ENCODE data around the gene C17orf78.

The C17orf78 gene

GRCh38 chr17:37375706-37376105, at the start of gene C17orf78:
Gene C17orf78, plus strand, starts transcription at chr17:37375985. Its CDS starts 108 bp downstream, at chr17:37376093.
- ChIA-PET POLR2A (no interaction called here), CTCF (interaction anchor here (0.8 to 5.7 kb wide), 9 partner anchors 8 to 774 kb away, joined by 3 to 143 read pairs (median 5); partner anchors contain the start of gene MRM1)
- TF ChIP-seq, protein P1, sequence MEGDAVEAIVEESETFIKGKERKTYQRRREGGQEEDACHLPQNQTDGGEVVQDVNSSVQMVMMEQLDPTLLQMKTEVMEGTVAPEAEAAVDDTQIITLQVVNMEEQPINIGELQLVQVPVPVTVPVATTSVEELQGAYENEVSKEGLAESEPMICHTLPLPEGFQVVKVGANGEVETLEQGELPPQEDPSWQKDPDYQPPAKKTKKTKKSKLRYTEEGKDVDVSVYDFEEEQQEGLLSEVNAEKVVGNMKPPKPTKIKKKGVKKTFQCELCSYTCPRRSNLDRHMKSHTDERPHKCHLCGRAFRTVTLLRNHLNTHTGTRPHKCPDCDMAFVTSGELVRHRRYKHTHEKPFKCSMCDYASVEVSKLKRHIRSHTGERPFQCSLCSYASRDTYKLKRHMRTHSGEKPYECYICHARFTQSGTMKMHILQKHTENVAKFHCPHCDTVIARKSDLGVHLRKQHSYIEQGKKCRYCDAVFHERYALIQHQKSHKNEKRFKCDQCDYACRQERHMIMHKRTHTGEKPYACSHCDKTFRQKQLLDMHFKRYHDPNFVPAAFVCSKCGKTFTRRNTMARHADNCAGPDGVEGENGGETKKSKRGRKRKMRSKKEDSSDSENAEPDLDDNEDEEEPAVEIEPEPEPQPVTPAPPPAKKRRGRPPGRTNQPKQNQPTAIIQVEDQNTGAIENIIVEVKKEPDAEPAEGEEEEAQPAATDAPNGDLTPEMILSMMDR (IDR thresholded peaks at IDR 0.05; ENCODE audit: control extremely low read depth, extremely low read depth, low read depth, missing control alignments), result no peak
- DNase-seq (ENCODE audit: extremely low spot score), result no peak

DNA sequence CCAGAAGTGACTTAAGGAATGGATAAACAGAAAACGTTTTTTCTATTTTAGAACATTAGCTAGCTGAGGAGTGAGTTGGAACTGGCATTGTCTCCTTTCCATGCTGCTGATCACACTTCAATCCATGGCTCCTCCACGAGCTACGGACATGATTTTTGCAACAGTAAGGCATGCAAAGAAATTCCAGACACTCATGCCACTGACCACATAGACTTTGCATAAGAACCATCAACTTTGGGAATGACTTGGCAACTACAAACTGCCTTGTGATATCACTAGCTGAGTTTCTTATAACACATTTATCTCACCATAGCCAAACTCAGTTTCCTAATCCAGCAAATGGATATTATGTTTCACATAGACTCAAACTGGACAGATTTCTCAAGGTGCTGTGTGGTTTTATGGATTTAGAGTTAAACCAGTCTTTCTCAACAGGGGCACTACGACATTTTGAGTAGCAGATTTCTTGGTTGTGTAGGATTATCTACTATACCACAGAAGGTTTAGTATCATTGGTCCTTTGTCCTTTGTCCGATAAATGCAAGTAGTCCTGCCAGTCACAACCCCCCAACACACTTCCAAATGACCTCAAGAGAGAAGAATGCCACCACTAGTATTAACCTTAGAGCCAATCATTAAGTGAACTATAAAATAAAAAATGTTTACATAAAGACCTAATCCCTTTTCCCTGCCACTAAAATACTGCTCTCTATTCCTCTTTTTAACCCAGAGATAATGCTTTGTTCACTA, 48.3 kb upstream of the C17orf78 start:
- ChIA-PET CTCF (interaction anchor here (1.7 kb wide), 1 partner anchor 10 kb away, joined by 4 read pairs; no protein-coding TSS in a partner anchor), POLR2A (no interaction called here)
- TF ChIP-seq, protein P1 (IDR thresholded peaks at IDR 0.05; ENCODE audit: control extremely low read depth, extremely low read depth, low read depth, missing control alignments), result no peak
- no peak for DNase-seq (ENCODE audit: extremely low spot score)

DNA sequence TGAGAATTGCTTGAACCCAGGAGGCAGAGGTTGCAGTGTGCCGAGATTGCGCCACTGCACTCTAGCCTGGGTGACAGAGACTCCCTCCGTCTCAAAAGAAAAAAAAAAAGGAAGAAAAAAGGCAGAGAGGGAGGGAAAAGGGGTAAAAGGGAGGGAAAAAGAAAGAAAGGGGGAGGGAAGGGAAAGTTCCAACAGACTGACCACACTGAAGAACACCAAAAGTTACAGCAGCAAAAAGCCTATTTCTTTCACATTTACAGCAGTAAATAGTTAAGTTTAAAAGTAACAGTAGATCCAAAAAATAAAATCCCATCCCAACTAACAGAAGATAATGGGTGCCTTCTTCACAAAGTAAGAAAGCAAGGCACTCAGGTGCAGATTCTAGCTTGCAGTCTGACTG, 36.9 kb upstream of the C17orf78 start:
- TF ChIP-seq, protein P1 (IDR thresholded peaks at IDR 0.05; ENCODE audit: control extremely low read depth, extremely low read depth, low read depth, missing control alignments), result no peak
- POLR2A ChIA-PET, result no interaction called here
- DNase-seq (ENCODE audit: extremely low spot score), result no peak
- CTCF ChIA-PET, result interaction anchor here (1.3 kb wide), 1 partner anchor 35 kb away, joined by 9 read pairs; no protein-coding TSS in a partner anchor

- ChIA-PET POLR2A (no interaction called here), CTCF (interaction anchor here (1.3 kb wide), 1 partner anchor 34 kb away, joined by 9 read pairs; no protein-coding TSS in a partner anchor)
- TF ChIP-seq, protein P1 (IDR thresholded peaks at IDR 0.05; ENCODE audit: control extremely low read depth, extremely low read depth, low read depth, missing control alignments), result no peak
- no peak for DNase-seq (ENCODE audit: extremely low spot score)
These were observed 36.5 kb upstream of the C17orf78 start for GRCh38 chr17:37339321-37339720.

DNA sequence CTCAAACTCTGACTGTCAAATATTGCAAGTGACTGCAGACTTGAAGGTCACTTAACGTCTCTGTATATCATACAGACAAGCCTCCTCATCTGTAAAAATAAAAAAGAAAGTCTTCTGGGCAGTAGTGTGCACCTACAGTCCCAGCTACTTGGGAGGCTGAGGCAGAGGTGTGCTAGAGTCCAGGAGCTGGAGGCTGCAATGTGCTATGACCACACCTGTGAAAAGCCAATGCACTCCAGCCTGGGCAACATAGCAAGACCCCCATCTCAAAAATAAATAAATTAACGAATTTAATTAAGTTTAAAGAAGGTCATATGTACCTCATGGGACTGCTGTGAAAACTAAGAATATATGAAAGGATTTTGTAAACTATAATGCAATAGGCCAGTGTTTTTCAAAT, 35.0 kb upstream of the C17orf78 start:
- no peak for DNase-seq (ENCODE audit: extremely low spot score)
- ChIA-PET CTCF (interaction anchor here (1.0 kb wide), 1 partner anchor 21 kb away, joined by 3 read pairs; no protein-coding TSS in a partner anchor), POLR2A (no interaction called here)
- TF ChIP-seq, protein P1 (IDR thresholded peaks at IDR 0.05; ENCODE audit: control extremely low read depth, extremely low read depth, low read depth, missing control alignments), result no peak

DNA sequence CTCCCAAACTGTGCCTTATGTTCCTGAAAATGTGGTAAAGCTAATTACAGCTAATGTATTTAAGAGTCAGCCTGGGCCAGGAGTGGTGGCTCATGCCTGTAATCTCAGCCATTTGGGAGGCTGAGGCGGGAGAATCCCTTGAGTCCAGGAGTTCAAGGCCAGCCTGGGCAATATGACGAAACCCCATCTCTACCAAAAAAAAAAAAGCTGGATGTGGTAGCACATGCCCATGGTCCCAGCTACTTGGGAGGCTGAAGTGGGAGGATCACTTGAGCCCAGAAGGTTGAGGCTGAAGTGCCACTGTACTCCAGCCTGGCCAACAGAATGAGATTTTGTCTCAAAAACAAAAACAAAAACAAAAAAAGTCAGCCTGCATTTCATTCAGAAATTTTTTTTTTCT, 33.2 kb upstream of the C17orf78 start:
- ChIA-PET CTCF (interaction anchor here (1.0 to 1.4 kb wide), 3 partner anchors 17 to 31 kb away, joined by 3 to 5 read pairs (median 3); no protein-coding TSS in a partner anchor), POLR2A (no interaction called here)
- no peak for DNase-seq (ENCODE audit: extremely low spot score)
- TF ChIP-seq, protein P1 (IDR thresholded peaks at IDR 0.05; ENCODE audit: control extremely low read depth, extremely low read depth, low read depth, missing control alignments), result no peak

Measured in GM10248 (cell line).